NCI-H146 treated with DMSO at 0.1 percent for 48 hours (cell line): ENCODE data around the gene LTBP2.
"Not testable (repeated sequence)": the region's sequence is repeated elsewhere in the genome, so short reads cannot be mapped to it uniquely, and the experiment has no call there.

Experiments used
- DNase-seq: peaks from one replicate; lab custom pipeline; 2025; ENCODE audit not compliant: unreplicated experiment; lab: John Stamatoyannopoulos, UW

Gene LTBP2

DNA sequence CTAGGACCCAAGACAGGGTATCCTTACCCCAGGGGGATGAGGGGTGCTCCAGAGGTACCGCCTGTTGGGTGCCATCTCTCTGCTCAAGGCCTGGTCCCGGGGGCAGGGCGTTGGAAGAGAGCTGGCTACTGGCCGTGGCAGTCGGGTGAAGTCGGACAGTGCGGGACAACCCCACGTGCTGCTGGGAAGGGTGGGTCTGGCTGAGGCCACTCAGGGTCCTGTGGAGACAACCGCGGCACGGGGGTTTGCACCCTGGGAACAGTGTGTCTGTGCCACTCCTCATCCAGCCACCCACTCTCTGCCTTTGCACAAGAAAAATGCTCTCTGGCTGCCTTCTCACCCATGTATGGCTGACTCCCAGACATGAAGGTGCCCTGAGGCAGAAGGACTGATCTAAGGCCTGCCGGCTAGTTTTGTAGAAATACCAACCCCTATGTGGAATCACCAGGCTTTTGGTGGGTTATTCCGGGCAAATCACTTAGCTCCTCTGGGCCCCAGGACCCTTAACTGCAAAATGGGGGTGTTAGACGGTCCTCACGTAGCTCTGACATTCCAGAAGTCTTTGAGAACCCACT lies 56.5 kb downstream of the LTBP2 start:
- DNase-seq = no peak

DNA sequence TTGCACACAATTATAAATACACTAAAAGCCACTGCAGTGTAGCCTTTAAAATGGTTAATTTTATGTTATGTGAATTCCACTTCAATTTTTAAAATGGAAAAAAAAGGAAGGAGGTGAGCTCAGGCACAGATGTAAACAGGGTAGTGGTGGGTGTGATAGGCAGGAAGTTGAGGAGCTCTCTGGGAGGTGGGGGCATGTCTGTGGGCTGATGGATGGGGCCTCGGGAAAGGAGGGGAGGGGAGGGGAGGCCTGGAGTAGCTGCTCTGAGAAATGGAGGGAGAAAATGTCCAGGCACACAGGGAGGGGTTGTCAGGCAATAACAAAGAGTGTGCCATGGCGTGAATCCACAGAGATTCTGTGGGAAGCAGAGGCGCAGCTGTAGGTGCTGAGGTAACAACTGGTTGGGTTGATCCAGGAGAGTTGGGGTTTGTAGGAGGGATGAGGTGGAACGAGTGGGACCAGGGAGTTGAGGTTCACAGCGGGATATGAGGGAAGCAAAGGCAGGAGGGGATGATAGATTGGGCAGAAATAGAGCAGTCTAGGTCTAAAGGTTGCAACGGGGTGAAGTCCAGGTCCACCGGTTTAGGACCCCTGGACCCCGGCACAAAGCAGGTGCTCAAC lies 57.2 kb downstream of the LTBP2 start:
- DNase-seq = no peak

GRCh38 chr14:74552623-74553022 lies 59.4 kb downstream of the LTBP2 start:
- DNase-seq = no peak

DNA sequence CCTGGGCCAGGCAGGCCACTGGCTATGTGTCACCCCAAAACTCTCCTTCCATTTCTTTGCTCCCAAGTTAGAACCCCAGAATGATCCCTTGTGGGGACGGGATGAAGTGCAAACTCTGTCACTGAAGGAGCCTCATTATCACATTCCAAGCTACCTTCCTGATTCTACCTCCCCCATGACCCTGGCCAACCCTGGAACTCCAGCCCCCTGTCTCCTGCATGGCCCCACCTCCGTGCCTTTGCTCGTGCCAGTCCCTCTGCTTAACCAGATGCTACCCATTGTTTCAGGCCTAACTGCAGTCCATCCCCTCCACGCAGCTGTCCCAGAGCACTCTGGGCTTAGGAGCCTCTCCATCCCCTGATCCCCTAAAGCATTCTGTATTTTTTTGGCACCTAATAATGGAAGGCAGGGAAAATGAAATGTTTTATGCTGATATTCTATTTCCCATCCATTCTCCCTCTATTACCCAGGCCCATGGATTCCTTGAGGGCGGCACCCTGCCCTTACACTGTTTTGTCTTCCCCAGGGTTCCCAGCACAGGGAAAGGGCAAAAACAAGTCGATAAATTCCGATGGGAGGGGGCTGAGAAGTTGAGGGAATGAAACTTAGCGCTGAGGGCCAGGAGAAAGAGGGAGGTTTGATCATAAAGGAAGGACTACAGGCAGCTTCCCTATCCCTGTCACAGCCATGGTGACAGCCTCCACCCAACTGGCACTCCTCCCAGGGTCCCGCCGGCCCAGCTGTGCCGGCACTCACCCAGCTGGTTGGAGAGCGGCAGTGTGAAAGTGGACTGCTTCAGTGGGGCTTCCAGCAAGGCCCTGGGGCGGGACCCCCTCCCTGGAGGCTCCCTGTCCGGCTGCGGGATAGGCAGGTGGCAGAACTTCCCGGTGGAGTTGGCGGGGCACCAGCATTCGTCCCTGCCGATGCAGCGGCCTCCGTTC lies 60.3 kb downstream of the LTBP2 start:
- DNase-seq = no peak

DNA sequence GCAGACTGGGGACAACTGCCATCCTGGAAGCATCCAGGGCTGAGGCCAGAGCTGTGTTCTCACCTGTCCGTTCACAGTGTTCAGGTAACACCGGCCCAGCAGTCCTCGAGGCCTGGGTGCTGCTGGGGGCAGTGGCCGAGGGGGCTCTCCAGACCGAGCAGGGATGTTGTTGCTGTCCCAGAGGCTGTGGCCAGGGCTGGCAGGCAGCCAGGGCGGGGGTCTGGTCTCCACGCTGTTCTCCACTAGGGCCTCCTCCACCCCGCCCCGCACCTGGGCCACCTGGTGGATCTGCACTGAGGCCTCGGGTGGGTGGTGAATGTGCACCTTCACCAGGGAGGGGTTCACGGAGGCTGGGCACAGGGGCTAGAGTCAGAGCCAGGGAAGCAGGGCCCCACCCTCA lies 61.0 kb downstream of the LTBP2 start:
- no peak for DNase-seq

DNA sequence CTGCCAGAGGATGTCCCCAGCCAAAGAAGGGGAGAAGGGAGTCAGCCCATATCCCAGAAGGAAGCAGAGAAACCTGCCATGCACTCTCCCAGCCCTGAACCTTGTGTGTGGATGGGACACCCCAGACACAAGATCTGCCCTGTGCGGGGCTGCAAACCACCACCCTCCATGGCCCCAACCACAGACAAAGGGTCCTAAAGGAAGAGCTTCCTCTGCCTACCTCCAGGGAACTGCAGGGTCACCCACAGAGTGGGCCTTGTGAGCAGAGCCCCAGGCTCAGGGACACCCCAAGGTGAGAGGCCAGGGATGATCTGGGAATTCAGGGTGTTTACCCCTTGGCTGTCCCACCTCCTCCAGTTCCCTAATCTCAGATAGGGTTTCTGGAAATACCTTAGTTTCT lies 62.0 kb downstream of the LTBP2 start:
- DNase-seq = no peak

- no peak for DNase-seq
These were observed 62.4 kb downstream of the LTBP2 start for GRCh38 chr14:74549588-74549987.

DNA sequence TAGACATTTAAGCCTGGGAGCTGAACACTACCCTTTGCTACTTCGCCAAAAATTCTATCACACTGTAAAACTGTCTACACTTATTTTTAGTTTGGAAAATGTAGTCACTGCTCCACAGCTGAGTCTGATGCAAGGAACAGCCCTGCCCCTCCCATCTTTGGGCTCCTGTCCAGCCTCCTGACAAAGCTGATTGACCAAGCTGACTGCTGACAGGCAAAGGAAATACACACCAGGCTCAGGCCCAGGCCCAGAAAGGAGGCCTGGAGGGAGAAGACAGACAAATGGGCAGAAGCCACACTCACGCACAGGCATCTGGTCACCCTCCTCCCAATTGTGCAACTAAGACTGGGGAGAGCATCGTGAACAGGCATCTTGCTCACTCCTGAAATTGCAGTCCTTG lies 63.2 kb downstream of the LTBP2 start:
- no peak for DNase-seq

- no peak for DNase-seq
These were observed 64.6 kb downstream of the LTBP2 start for GRCh38 chr14:74547331-74547927.

DNA sequence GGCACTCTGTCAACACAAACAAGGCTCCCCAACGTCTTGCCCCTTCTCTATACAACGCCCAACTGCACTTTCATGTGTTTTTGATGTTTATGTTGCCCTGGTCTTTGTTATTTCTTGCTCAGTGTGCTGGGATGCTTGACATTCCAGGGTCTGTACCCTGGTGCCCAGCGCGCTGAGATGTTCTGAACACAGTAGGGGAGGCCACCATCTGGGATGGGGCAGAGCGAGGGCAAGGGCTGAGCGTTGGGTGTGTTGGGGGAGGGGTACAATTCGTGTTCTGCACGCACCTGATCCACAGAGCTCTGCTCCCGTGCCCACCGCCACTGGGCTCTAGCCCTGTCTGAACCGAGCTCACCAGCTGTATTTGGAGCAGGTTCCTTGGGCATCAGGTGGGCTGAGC lies 65.6 kb downstream of the LTBP2 start:
- no peak for DNase-seq

DNA sequence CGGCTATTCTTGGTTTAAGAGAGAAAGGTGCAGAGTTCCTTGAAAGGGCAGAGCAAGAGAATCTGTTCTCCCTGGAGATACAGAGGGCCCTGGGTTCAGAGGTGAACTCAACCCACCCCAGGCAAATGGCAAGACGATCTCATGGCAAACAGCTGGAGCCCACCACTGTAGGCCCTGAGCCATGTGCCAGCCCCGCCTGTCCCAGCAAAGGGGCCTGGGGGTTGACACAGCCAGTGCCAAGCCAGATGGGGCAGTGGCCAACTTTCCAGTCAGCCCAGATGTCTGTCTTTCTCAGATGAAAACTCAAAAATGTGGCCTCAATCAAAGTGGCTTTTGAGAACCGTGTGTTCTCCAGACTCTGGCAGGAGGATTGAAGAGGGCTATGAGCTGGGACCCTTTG lies 66.7 kb downstream of the LTBP2 start:
- no peak for DNase-seq

DNA sequence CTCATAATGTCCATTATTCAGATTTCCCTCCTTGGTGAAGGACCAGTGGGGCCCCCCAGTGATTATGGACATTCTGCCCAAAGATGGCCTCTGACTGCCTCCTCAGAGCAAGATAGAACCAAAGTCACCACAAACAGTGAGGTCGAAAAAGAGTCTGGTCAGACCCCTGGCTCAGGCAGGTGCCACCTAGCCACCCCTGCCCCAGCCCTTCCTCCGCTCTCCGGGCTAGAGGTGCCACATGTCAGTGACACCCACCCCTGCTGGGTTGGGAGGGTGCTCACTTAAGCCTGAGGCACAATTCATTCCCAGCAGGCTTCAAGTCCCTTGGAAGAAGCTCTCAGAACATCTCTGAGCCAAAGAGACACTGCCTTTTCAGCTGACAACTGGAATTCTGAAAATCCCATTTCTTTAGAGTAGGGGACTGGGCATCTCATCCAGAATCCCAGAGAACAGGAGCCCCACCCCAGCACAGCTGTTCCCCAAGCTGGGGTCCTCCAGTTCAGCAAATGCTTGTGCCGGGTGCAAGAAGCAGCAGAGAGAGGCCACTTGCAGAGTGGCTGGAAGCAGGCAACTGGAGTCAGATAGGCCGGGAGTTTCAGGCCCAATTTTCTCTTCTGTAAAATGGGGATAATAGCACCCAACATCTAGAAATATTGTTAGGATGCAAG lies 68.1 kb downstream of the LTBP2 start:
- DNase-seq = no peak

DNA sequence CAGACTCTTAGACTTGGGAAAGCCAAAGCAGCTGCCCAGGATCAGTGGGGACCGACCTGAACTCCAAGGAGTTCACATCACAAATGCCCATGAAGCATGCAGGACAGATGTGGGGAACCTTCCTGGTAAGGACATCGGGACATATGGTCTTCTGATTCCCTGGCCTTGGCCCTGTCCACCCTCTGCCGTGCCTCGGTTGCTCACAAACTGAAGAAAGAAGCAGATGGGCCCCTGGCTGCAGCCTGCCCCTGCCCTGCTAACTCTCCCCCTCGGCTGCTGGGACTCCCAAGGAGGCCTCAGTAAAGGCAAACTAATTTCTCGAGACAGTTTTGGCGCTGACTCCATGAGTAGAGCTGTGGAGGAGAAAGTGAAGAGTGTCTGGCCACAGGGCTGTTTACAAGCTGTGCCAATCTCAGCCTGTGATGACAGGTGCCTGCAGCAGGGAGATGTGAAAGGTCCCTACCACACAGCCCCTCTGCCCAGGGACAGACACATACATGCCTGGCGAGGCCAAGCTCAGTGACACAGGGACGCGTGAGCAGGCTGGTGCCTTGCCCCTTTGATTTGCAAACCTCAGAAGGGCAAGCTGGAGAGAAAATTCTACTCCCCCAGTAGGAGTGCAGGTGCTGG lies 69.9 kb downstream of the LTBP2 start:
- DNase-seq = no peak

DNA sequence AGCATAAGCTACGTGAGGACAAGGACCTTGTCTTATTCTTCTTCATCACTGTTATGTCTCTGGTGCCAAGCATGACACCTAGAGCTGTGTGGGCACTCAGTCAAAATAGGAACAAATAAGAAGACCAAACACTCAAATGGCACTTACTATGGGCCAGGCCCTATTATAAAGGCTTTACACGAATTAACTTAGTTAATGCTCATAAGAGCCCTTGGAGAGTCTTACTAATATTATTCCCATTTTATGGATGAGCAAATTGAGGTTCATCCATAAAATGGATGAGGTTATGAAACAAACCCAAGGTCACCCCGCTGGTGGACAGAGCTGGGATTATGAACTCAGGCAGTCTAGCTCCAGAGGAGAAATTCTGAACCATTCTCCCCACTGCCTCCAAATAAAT lies 70.8 kb downstream of the LTBP2 start:
- no peak for DNase-seq

DNA sequence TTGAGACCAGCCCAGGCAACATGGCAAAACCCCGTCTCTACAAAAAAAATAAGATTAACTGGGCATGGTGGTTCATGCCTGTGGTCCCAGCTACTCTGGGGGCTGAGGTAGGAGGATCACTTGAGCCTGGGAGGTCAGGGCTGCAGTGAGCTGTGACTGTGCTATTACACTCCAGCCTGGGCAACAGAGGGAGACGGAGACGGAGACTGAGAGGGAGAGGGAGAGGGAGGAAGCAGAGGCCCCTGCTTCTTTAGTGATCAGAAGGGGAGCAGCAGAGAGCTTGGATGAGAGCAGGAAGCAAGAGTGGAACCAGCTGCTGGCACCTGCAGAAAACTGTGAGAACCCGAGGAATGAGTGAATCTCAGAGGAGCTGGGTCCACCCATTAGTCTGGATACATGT lies 72.5 kb downstream of the LTBP2 start:
- DNase-seq = no peak

- DNase-seq = no peak
These were observed 73.3 kb downstream of the LTBP2 start for GRCh38 chr14:74538411-74539391.

- not testable (repeated sequence) for DNase-seq
These were observed 75.7 kb downstream of the LTBP2 start for GRCh38 chr14:74536336-74536735.

GRCh38 chr14:74535756-74536325 lies 76.2 kb downstream of the LTBP2 start:
- DNase-seq = no peak

- DNase-seq = no peak
These were observed 78.5 kb downstream of the LTBP2 start for GRCh38 chr14:74533576-74533975.
